ENCODE data around the gene UNCX. TPM values are rescaled to one million over a fixed set of nuclear protein-coding genes. Genes with fewer than 3 reads are reported as not detected.
A peak's percentile ranks its signal among the peaks of the same experiment; 100 is the strongest.

UNCX gene
- total and polyA plus RNA-seq, 2 experiments from 2014 or later, result not detected

DNA sequence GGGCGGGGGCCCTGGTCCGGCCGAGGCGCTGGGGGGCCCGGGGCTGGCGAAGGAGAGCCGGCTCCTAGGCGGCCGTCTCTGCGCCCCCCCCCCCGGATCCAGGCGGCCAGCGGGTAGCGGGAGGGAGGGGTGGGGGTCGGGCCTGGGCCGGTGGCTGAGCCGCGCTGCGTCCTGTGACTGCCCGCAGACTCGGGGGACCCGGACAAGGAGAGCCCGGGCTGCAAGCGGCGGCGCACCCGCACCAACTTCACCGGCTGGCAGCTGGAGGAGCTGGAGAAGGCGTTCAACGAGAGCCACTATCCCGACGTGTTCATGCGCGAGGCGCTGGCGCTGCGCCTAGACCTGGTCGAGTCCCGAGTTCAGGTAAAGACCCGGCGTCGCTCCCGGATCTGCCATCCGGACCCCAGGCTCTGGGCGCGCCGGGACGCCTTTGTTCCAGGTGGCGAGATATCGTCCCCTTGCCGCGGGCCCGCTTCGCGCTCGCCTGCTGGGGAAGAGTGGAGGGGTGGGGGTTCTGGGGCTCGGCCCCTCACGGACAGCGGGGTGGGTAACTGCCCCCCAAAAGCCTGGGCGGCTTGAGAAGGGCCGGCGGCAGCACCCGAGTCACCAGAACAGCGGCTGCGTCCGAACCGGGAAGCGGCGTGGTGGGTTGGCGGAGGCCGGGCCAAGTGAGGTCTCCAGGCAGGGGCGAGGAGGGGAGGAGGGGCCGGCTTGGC, 819 bp downstream of the UNCX start:
- Histone ChIP-seq H3K4me1 (ENCODE audit: insufficient read depth) (no peaks in the 10 kb centered on the region), H3K4me2 (no peak overlapping the region), H3K9me3 (ENCODE audit: low read depth) (no peaks in the 10 kb centered on the region), H3K36me3 (replicated peaks; ENCODE audit: insufficient read depth, low read depth) (no peaks in the 10 kb centered on the region), H3K4me3 (no peak overlapping the region), H3K9me2 (replicated peaks; ENCODE audit: insufficient read depth) (no peaks in the 10 kb centered on the region), H3K27ac (no peak overlapping the region), H3K27me3 (peaks cover 86% of the 10 kb centered on the region), H3K79me2 (no peaks in the 10 kb centered on the region), H2AFZ (no peak overlapping the region), H4K20me1 (ENCODE audit: insufficient read depth, poor library complexity, severe bottlenecking) (no peaks in the 10 kb centered on the region)
- WGBS (ENCODE audit: low lambda C conversion rate, missing lambda C conversion rate), result 5% methylated on average over 18 of the region's 73 CpGs
- DNase-seq (ENCODE audit: low spot score), result no peak
- peak; percentile 96 for TF ChIP-seq EZH2 (IDR thresholded peaks at IDR 0.05; ENCODE audit: borderline replicate concordance)
- peak; percentile 85 for TF ChIP-seq EZH2phosphoT487 (IDR thresholded peaks at IDR 0.05; ENCODE audit: low read depth, severe bottlenecking, unreplicated experiment)
- TF ChIP-seq, protein P1, sequence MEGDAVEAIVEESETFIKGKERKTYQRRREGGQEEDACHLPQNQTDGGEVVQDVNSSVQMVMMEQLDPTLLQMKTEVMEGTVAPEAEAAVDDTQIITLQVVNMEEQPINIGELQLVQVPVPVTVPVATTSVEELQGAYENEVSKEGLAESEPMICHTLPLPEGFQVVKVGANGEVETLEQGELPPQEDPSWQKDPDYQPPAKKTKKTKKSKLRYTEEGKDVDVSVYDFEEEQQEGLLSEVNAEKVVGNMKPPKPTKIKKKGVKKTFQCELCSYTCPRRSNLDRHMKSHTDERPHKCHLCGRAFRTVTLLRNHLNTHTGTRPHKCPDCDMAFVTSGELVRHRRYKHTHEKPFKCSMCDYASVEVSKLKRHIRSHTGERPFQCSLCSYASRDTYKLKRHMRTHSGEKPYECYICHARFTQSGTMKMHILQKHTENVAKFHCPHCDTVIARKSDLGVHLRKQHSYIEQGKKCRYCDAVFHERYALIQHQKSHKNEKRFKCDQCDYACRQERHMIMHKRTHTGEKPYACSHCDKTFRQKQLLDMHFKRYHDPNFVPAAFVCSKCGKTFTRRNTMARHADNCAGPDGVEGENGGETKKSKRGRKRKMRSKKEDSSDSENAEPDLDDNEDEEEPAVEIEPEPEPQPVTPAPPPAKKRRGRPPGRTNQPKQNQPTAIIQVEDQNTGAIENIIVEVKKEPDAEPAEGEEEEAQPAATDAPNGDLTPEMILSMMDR (IDR thresholded peaks at IDR 0.05; ENCODE audit: poor library complexity), result no peak

DNA sequence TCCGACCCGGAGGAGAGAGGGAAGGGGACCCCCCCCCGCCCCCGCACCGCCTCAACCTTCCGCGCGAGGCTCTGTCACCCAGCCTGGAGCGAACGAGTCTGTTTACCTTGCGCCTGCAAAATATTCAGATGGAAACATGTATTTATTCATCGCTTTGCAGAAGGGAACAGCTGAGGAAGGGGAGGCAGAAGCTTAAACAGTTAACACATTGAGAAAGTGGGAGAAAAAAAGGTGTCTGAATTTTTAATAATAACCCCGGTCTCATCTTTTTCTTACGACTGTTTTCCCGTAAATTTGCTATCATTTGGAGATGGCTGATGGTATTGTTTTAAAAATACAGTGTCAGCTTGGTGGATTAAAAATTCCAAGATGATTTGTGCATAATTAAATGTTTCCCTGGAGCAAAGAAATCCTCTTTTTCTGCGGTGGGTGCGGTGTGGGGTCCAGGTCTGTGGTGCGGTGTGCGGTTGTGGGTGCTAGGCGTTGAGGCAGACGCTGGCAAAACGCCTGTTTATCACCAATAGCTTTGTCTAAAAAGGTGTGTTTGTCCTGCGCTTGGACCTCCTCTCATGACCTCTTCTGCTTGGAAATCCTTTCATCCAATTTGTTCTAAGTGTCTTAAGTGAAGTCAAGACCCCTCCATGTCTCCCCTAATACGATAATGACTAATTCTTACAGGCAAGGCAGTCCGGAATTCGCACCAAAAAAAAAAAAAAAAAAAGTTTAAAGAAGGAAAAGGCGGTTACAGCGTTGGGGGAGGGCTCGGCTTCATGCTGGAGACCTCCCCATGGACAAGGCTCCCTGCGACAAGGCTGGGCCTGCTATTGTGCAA, 1.6 kb downstream of the UNCX start:
- Histone ChIP-seq H3K27ac (no peak overlapping the region), H3K36me3 (replicated peaks; ENCODE audit: insufficient read depth, low read depth) (no peaks in the 10 kb centered on the region), H3K4me2 (no peak overlapping the region), H3K27me3 (peaks cover 86% of the 10 kb centered on the region), H2AFZ (no peak overlapping the region), H3K4me3 (no peak overlapping the region), H3K4me1 (ENCODE audit: insufficient read depth) (no peaks in the 10 kb centered on the region), H3K79me2 (no peaks in the 10 kb centered on the region), H3K9me3 (ENCODE audit: low read depth) (no peaks in the 10 kb centered on the region), H4K20me1 (ENCODE audit: insufficient read depth, poor library complexity, severe bottlenecking) (no peaks in the 10 kb centered on the region), H3K9me2 (replicated peaks; ENCODE audit: insufficient read depth) (no peaks in the 10 kb centered on the region)
- TF ChIP-seq EZH2phosphoT487 (IDR thresholded peaks at IDR 0.05; ENCODE audit: low read depth, severe bottlenecking, unreplicated experiment) (peak; percentile 40), EZH2 (IDR thresholded peaks at IDR 0.05; ENCODE audit: borderline replicate concordance) (peak; percentile 93)
- TF ChIP-seq, protein P1 (IDR thresholded peaks at IDR 0.05; ENCODE audit: poor library complexity), result no peak
- 6% methylated on average over 24 of the region's 30 CpGs for WGBS (ENCODE audit: low lambda C conversion rate, missing lambda C conversion rate)
- DNase-seq (ENCODE audit: low spot score), result no peak

DNA sequence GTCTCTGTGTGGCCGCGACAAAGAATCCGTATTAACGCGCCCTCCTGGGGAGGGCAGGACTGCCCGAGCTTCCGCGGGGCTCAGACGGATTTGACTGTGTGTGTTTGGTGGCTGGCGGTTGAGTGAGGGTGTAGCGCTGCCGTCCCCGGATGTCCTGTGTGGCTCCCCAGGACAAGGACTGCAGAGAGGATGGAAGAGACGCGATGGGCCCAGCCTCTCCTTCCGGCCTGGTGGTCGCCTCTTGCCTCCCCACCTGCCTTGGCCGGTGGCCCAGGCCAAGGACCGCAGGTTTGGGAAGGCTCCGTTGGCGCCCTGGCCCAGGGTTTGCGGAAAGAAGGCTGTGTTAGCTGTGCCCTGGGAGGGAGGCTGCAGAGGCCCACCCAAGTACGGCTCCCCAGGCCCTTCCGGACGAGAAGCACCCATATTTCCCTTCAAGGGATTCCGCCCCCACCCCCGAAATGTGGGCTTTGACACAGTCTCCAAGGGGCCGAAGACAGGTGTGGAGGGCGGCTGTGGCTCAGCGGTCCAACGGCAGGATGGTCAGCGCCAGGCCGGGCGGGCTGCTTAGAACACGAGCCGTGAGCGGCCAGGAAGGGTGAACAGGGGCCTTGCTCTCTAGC, 2.3 kb downstream of the UNCX start:
- H3K27me3 ChIP-seq, result peaks cover 87% of the 10 kb centered on the region
- TF ChIP-seq EZH2 (IDR thresholded peaks at IDR 0.05; ENCODE audit: borderline replicate concordance), result no peak
- peak; percentile 67 for TF ChIP-seq EZH2phosphoT487 (IDR thresholded peaks at IDR 0.05; ENCODE audit: low read depth, severe bottlenecking, unreplicated experiment)
- H3K36me3 ChIP-seq (replicated peaks; ENCODE audit: insufficient read depth, low read depth), result no peaks in the 10 kb centered on the region
- 4% methylated on average over 32 of the region's 37 CpGs for WGBS (ENCODE audit: low lambda C conversion rate, missing lambda C conversion rate)
- H3K4me1 ChIP-seq (ENCODE audit: insufficient read depth), result no peaks in the 10 kb centered on the region
- H3K4me3 ChIP-seq, result no peak overlapping the region
- no peak overlapping the region for H3K4me2 ChIP-seq
- no peak overlapping the region for H3K27ac ChIP-seq
- H3K79me2 ChIP-seq, result no peaks in the 10 kb centered on the region
- no peaks in the 10 kb centered on the region for H4K20me1 ChIP-seq (ENCODE audit: insufficient read depth, poor library complexity, severe bottlenecking)
- DNase-seq (ENCODE audit: low spot score), result no peak
- no peak overlapping the region for H2AFZ ChIP-seq
- H3K9me3 ChIP-seq (ENCODE audit: low read depth), result no peaks in the 10 kb centered on the region
- H3K9me2 ChIP-seq (replicated peaks; ENCODE audit: insufficient read depth), result no peaks in the 10 kb centered on the region

Data from hepatocyte (in vitro differentiated cells).